OCI-M1 (cell line): ENCODE results near the gene TRAF3IP3.
"Not testable (repeated sequence)": the region's sequence is repeated elsewhere in the genome, so short reads cannot be mapped to it uniquely, and the experiment has no call there.

ENCODE experiments used
- DNase-seq: peaks from one replicate; lab custom pipeline; 2025; lab: John Stamatoyannopoulos, UW

Gene TRAF3IP3

DNA sequence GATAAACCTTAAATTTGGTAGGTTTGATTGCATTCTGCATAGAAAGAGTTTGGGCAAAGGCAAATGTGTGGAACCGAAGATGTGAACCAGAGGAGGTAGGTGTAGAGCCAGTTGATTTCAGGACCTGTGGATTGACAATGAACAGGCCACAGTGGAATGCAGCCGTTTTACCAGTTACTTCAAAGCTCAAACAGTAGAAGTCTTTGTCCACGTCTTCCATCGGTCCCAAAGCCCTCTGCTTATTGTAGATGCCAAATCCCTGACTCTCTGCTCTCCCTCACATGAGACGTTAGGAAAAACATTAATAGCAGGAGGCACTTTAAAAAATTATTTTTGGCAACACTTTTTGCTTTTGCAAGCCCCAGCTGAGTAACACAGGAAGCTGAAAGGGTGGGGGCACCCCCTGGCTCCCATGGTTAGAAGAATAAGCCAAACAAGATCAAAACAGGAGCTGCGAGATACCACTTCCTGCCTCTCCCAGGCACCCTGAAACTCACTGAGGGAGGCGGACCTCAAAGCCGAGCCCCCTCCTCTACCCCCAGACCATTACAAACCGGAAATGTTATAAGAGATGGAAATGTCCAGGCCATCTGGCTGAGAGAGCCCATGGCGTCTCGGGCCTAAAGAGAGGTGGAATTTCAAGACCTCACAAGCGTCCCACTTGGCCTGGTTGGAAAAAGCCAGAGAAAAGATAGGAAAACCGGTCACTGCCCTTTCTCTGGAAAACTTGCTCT, 13.5 kb downstream of the TRAF3IP3 start:
- no peak for DNase-seq

DNA sequence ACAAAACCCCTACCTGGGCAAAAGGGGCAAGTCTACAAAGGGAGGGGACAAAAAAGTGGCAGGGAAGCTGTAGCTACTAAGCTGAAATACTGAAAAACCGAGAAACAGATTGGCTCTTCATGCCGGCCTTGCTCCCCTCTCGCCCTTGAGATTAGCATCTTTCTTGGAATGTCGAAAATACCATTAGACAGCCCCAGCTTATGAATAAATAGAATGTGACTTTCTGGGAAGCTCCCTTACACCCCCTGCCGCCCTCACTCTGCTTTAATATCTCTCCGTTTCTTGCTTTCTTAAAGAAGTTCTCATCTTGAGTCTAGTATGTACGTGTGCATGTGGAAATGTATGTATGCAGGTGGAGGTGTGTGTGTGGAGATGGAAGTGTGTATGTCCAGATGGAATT, 14.1 kb downstream of the TRAF3IP3 start:
- DNase-seq, result no peak

DNA sequence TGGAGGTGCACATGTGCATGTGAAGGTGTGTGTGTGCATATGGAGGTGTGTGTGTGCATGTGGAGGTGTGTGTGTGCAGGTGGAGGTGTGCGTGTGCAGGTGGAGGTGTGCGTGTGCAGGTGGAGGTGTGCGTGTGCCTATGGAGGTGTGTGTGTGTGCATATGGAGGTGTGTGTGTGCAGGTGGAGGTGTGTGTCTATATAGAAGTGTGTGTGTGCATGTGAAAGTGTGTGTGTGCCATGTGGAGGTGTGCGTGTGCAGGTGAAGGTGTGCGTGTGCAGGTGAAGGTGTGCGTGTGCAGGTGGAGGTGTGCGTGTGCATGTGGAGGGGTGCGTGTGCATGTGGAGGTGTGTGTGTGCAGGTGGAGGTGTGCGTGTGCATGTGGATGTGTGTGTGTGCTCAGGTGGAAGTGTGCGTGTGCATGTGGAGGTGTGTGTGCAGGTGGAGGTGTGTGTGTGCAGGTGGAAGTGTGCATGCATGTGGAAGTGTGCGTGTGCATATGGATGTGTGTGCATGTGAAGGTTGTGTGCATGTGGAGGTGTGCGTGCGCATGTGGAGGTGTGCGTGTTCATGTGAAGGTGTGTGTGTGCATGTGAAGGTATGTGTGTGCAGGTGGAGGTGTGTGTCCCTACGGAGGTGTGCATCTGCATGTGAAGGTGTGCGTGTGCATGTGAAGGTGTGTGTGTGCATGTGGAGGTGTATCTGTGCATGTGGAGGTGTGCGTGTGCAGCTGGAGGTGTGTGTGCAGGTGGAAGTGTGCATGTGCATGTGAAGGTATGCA, 15.0 kb downstream of the TRAF3IP3 start:
- DNase-seq, result no peak

DNA sequence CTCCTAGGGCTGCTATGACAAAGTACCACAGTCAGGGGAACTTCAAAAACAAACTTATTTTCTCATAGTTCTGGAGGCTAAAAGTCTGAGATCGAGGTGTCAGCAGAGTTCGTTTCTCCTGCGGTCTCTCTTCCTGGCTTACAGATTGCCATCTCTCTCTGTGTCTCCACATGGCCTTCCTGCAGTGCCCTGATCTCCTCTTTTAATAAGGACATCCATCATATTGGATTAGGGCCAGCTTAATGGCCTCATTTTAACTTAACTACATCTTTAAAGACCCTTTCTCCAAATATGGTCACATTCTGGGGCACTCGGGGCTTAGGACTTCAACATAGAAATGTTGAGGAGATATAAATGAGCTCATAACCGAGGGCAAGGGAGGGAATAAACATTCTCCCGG, 16.3 kb downstream of the TRAF3IP3 start:
- no peak for DNase-seq

DNA sequence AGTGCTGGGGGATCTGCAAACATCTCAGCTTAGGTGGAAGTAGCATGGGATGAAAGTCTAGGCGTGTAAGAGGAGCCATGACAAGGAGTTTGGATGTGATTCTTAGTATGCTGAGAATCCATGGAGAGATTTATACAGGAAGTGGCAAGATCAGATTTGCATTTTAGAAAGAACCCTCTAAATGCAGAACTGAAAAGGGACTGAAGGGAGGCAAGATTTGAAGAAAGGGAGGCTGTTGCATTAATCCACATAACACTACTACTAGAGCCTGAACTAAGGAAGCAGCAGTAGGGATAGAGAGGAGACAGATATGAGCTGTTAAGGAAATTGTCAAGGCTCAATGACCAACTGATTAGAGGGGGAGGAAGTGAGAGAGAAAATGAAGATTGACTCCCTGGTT, 18.7 kb downstream of the TRAF3IP3 start:
- DNase-seq, result no peak

DNA sequence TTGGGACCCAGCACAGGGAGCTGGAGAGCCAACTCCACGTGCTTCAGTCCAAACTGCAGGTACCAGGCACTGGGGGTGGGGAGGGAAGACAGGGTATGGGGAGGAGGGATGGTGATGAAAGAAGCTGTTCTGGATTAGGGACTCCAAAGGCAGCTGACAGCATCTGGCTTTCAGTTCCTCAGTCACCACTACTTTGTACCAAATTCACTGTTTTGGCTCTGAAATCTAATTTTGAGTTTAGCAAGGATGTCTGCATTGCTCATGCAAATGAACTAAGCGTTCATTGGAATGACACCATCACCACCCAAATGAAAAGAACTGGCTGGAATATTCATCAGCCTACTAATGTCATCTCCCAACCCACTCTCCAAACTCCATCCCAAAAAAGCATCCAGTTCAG, 19.8 kb downstream of the TRAF3IP3 start:
- DNase-seq, result no peak

DNA sequence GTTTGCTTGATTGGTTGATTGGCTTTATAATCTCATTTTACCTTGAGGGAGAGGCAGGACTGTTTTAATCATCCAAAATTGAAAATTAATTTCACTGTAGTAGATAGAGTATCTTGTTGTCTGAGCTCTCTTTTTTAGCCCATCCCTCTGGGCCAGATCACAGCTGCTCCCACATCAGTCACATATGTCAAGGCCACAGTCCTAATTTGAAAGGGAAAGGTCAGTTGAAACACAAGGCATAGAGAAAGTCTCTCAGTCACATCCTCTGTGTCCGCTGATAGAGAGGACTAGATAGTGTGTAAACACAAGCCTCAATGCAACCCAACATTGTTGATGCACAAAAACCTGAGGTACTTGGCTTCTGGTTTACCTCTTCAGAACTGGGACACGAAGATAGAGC, 21.7 kb downstream of the TRAF3IP3 start:
- DNase-seq, result no peak

DNA sequence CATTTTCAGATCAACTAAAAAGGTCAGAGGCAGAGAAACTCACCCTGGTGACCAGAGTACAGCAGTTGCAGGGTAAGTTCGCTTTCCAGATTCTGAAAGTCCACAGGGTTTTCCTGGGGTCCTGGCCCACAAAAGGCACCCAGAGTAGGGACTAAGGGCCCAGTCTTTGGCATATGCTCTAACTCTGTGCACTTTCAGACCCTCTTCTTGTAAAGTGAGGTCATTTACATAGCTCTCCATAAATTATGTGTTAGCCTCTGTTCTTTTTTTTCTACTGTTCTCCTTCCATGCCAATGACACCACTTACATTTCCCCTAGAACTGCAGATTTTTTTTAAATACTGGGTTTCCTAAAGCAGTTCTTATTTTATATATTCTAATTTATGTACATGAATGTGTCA, 22.2 kb downstream of the TRAF3IP3 start:
- no peak for DNase-seq

DNA sequence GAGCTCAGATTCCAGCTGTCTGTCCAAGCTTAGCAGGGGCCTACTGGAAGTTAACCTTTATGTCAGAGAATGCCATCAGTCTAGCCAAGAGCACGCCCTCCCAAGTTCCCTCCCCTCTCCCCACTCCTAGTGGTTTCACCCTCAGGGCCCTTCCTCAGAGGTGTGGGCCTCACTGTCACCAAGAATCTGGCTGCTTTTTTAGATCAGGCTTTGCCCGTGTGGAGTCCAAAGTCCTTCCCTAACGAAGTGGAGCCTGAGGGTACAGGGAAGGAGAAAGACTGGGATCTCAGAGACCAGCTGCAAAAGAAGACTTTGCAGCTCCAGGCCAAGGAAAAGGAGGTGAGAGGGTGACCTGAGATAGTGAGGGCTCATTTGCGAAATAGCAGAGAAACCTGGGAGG, 24.4 kb downstream of the TRAF3IP3 start:
- DNase-seq, result no peak

DNA sequence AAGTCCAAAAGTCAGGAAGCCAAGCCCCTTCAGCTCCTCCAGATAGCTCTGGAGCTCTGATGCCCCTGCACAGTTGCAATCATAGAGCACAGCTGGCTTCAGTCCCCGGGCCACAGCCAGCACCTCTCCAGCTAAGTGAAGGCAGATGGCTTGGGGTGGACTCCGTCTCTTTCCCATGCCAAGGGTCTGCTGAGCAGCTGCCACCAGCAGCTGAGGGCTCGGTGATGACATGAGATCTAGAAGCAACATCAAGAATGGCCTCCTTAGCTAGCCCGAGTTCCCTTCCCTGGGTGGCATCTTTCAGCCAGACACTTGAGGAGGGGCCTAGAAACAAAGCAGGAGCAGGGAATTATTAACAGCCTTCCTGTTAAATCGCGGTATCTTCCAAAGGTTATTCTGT, 27.5 kb downstream of the TRAF3IP3 start:
- no peak for DNase-seq

DNA sequence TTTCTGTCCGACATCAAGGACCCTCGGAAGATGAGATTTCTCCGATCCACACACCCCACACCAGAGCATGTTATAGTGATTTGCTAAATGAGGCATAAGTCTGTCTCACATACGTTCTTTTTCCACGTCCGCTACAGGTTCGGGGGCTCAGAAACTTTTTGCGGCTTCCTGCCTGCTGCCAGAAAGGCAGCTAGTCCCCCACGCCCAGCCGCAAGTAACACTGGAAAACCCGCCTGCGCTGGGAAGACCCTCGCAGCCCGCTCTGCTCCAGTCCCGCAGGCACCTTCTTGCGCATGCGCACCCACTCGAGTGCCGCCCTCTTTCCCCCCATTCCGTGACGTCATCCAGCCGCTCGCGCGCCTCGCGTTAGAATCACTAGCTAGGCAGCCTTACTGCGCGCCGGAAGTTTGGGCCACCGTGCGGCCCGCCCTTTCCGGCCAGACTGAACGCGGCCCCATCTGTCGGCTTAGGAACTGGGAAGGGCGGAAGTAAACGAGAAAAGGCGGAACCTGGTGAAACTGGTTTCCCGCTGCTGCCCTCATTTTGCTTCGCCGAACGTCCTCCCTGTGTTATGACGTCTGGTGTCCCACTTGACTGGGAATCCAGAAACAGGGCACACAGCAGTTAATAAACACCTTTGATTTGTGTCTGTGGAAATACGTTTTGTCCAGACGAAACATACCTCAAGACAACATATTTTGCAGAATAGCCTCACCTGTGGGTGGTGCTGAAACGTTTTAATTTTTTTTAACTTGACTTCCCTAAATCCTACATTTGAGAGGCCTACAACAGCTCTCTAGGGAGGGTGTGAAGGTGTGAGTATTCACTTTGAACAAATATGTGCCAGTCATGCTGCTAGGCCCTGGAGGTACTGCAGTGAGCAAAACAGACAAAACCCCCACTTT, 28.7 kb downstream of the TRAF3IP3 start, which contains the start of gene C1orf74:
TSS of gene C1orf74 (minus strand) at position 295 of the 905 bp plus-strand sequence. CDS start 925 bp downstream, outside the sequence.
- DNase-seq, result peak; percentile 99

DNA sequence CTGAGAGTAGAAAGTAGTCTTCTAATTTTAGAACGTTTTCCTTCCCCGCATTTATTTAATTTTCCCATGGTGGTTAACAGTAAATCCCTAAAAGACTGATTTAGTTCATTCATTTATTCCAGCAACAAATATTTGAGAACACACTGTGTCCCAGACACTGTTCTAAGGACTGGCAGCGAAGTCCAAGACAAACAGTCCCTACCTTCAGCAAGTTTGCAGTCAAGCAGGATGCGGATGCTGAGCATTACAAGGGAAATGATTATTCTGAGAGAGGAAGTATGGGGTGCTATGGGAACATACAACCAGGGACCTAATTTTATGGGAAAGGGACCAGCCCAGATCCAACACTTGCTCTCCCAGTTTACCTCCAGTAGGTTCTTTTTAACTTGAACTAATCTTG, 29.7 kb downstream of the TRAF3IP3 start:
- no peak for DNase-seq

DNA sequence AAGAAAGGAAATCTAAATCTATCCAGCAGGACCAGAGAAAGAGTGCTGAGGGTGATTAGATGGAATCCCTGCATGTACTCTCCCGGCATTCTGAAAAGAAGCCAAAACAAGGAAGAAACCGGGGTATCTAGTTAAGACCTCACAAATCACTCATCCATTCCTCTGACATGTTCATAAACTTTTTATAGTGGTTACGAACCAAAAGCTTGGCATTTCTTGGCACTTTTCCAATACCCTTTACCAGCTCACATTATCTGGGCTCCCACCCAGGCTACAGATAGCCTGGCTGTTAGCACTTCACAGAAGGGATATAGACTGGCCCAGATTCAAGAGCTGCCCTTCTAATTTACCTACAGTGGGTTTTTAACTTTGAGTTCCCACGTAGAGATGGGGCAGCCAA, 30.3 kb downstream of the TRAF3IP3 start:
- DNase-seq, result no peak

DNA sequence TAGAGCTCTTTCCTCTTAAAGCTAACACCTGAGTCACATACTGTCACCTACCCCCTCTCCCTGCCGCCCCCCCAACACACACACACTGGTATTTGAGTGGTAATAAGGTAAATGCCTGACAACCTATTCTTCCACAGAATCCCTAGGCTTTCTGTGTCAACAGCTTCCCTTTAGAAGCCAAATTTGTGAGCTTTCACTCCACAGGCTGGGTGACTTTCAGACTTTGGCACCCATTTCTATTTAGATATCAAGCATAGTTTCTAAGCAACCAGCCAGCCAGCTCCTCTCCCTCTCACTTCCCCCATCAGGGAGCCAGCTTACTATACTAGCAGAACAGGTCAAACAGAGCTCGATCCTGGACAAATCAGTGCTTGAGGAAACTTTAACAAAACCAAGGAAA, 31.7 kb downstream of the TRAF3IP3 start:
- no peak for DNase-seq

DNA sequence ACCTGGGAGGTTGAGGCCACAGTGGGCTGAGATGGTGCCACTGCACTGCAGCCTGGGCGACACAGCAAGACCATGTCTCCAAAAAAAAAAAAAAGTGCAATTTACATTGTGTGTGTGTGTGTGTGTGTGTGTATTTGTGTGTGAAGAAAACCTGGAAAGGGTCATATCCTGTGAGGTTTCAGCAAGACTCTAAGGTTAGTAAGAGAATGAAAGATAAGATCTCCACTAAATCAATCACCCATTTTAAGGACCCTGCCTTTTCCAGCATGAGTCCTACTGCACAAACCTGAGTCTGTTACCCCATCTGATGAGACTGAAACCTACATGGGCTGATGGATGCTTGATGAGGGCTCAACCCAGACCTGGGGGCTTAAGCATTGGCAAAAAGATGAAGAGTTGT, 33.4 kb downstream of the TRAF3IP3 start:
- DNase-seq, result no peak

DNA sequence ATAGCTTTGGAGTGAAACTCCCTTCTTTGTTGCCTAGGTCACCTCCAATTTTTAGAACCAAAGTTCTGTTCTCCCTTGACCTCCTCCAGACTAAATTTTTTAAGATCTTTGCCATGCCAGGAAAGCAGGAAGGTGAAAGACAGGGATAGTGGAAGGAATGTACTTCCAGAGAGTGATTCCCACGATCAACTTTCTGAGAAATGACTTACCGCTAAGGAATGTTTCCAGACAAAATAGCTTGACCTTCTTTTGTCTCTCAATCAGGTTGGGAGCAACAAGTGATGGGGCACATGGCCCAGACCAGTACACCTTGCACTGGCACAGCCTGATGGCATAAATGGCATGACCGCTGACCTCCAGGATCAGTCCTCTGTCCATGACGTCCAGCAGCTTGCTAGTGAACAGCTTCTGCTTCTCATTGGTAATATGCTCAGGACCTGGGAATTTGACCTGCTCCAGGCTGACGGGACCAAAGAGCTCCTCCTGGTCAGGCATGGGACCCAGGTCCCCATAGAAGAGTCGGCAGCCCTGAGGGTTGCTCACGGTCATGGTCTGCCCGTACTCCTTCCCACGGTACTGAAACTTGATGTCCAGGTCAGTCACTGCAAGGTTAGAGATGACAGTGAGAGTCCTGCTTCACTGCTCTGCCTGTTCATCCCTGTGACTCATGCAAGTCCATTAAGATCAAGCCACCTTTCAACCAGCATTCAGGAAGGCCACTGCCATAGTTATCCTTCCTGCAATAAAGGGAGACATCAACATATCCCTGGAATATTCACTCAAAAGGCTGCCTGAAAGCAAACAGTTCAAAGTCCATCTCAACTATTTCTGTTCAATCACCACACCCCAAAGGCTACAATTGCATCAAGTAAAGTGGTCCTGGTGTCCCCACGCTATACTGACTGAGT, 34.7 kb downstream of the TRAF3IP3 start:
- DNase-seq, result no peak

DNA sequence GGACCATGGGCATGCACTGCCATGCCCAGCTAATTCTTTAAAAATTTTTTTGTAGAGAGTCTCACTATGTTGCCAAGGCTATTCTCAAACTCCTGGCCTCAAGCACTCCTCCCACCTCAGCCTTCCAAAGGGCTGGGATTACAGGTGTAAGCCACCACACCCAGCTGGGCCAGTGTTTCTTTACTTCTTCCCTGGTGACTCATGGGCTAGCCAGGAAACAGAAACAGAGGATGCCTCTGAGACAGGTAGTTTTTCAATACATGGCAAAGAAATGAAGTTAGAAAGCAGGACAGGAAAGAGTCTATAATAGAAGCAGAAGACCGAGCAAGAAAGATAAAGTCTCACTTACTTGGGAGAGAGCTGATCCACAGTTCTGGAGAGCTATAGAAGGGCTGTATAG, 36.1 kb downstream of the TRAF3IP3 start:
- no peak for DNase-seq

DNA sequence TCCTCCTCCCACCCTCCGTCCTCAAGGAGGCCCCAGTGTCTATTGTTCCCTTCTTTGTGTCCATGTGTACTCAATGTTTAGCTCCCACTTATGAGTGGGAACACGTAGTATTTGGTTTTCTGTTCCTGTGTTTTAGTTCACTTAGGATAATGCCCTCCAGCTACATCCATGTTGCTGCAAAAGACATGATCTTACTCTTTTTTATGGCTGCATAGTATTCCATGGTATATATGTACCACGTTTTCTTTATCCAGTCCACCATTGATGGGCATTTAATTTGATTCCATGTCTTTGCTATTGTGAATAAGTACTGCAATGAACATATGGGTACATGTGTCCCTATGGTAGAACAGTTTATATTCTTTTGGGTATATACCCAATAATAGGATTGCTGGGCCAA, 37.9 kb downstream of the TRAF3IP3 start:
- not testable (repeated sequence) for DNase-seq

DNA sequence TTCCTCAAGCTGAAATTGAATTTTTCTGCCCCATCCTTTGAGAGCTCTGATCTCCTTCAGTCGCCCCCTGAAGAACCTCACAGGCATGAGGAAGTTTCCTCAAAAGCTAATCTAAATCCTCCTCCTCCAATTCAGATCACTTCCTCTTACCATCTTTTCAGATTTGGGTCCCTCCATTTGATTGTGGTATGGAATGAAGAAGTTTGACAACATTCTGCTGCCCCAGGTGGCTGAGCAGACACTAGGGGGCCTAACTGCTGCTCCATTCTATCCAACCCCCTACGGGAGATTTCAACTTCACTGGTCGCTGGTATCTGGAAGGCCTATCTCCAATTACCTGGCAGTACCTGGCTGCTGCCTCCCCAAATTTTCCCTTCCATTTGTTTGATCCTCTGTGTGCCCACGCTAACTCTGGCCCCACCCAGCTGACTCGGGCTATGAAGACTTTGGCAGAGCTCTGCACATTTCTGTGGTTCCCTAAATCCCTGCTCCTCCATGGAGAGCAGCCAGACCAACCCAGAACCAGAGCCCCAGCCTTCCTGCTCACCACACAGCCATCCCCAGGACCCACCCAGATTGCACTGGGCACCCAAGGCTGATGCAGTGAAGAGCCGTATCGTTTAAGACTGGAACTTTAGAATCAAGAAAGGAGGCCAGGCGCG, 42.3 kb downstream of the TRAF3IP3 start:
- peak; percentile 59 for DNase-seq

DNA sequence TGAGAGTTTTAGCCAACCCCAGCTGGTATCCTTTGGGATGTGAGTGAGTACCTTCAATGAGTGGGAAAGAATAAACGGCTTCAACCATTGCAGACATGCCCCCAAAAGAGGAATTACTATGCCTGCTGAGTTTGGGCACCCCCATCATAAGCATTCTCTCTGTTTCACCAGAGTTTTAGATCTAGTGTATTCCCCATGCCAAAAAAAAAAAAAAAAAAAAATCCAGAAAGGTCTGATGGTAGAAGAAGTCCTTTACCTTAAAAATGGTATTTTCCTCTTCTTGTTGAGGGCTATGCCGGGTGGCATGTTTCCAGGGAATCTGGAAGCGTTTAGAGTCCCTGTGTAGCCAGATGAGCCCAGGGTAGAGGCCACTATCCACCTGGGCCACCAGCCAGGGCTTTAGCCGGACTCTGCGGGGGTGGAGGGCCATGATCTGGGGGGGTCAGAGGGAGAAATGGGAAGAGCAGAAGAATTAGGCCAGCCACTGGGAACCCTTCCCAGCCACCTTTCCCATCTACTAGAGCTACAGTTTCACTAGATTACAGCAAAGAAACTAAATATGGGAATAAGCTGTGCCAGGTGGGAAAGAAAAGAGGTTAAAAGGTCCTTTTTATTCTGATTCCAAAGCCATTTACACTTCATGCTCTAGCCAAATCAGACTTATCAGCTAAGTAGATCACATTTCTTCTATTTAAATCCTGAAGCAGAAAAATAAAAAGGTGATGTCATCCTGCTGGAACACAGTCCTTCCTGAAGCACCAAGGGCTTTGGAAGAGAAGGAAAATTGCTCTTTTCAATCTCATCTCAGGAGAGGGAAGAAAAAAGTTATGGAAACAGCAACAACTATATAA, 45.4 kb downstream of the TRAF3IP3 start:
- no peak for DNase-seq
